DND-41 (cell line): Measurements from ENCODE around the gene SLC24A4.

Experiments used
- ATAC-seq: fragments of 200-7000 bp; cut with Tn5 transposase; 3 replicates; pipeline ENCODE4 v1.9.1; 2021; ENCODE audit warnings: low read depth; ENCODE audit not compliant: insufficient read depth
- DNase-seq: peaks from one replicate; pipeline ENCODE4 v3.0.0-alpha.2; 2020
- H2AFZ ChIP-seq: 2 replicates; pipeline ENCODE4 v1.6.0; 2012; ENCODE audit warnings: low read depth, low read length
- H3K27ac ChIP-seq: 2 replicates; pipeline ENCODE4 v1.5.1; 2012; ENCODE audit warnings: low read length, inconsistent platforms
- H3K27me3 ChIP-seq: fragments of 200-600 bp; sonication (generic); 2 replicates; pipeline ENCODE4 v1.6.0; 2012; ENCODE audit warnings: low read length, mild to moderate bottlenecking, inconsistent platforms; ENCODE audit not compliant: insufficient read depth, poor library complexity
- H3K36me3 ChIP-seq: 2 replicates; pipeline ENCODE4 v1.5.1; 2012; ENCODE audit warnings: low read length, inconsistent platforms; ENCODE audit not compliant: insufficient read depth
- H3K4me1 ChIP-seq: 2 replicates; pipeline ENCODE4 v1.5.1; 2012; ENCODE audit warnings: mild to moderate bottlenecking, low read length; ENCODE audit not compliant: insufficient read depth
- H3K4me2 ChIP-seq: 2 replicates; pipeline ENCODE4 v1.6.0; 2012; ENCODE audit warnings: mild to moderate bottlenecking, moderate library complexity, low read length, inconsistent platforms; ENCODE audit not compliant: insufficient read depth
- H3K4me3 ChIP-seq, 2 experiments: fragments of 200-600 bp in 1 of 2; shearing (Covaris generic) in 1 of 2; 2 replicates each; pipeline ENCODE4 v1.5.1; 2012 to 2016; ENCODE audit warnings: inconsistent platforms in 2 of 2, low read length in 2 of 2, mild to moderate bottlenecking in 2 of 2, low read depth in 1 of 2, moderate library complexity in 1 of 2
- H3K79me2 ChIP-seq: 2 replicates; pipeline ENCODE4 v1.6.0; 2012; ENCODE audit warnings: low read length, inconsistent platforms; ENCODE audit not compliant: insufficient read depth
- H3K9ac ChIP-seq: 2 replicates; pipeline ENCODE4 v1.6.0; 2012; ENCODE audit warnings: low read depth, mild to moderate bottlenecking, inconsistent platforms, low read length, moderate library complexity
- H3K9me3 ChIP-seq: 2 replicates; pipeline ENCODE4 v1.5.1; 2012; ENCODE audit warnings: low read length, moderate library complexity, mild to moderate bottlenecking, inconsistent platforms; ENCODE audit not compliant: insufficient read depth, severe bottlenecking
- H4K20me1 ChIP-seq: 2 replicates; pipeline ENCODE4 v1.6.0; 2012; ENCODE audit warnings: low read length; ENCODE audit not compliant: insufficient read depth
- CTCF ChIP-seq: IDR thresholded peaks from 2 replicates; pipeline ENCODE4 v1.5.1; 2012; ENCODE audit warnings: borderline replicate concordance, low read length, moderate library complexity, mild to moderate bottlenecking; ENCODE audit not compliant: poor library complexity, severe bottlenecking; ENCODE audit errors: extremely low read depth
- EZH2 ChIP-seq: IDR thresholded peaks from 3 replicates; pipeline ENCODE4 v1.6.1; 2012; ENCODE audit warnings: borderline replicate concordance, low read depth, mild to moderate bottlenecking, moderate library complexity, low read length, inconsistent platforms; ENCODE audit not compliant: severe bottlenecking

Gene SLC24A4

GRCh38 chr14:92437309-92437708 is 114.3 kb downstream of the SLC24A4 start:
- Histone ChIP-seq H3K4me2 (no peak overlapping the region), H3K36me3 (no peaks in the 10 kb centered on the region), H3K27ac (no peak overlapping the region), H3K9me3 (no peaks in the 10 kb centered on the region), H2AFZ (no peak overlapping the region), H3K4me3 (no peak overlapping the region), H4K20me1 (no peaks in the 10 kb centered on the region), H3K4me1 (no peaks in the 10 kb centered on the region), H3K27me3 (no peaks in the 10 kb centered on the region), H3K79me2 (no peaks in the 10 kb centered on the region), H3K9ac (no peak overlapping the region)
- TF ChIP-seq EZH2 (no peak), CTCF (no peak)
- DNase-seq = no peak
- ATAC-seq = no peak

- Histone ChIP-seq H4K20me1 (no peaks in the 10 kb centered on the region), H3K36me3 (no peaks in the 10 kb centered on the region), H3K4me1 (no peaks in the 10 kb centered on the region), H3K9ac (no peak overlapping the region), H2AFZ (no peak overlapping the region), H3K27ac (no peak overlapping the region), H3K9me3 (no peaks in the 10 kb centered on the region), H3K79me2 (no peaks in the 10 kb centered on the region), H3K4me3 (no peak overlapping the region), H3K27me3 (no peaks in the 10 kb centered on the region), H3K4me2 (no peak overlapping the region)
- no peak for ATAC-seq
- TF ChIP-seq EZH2 (no peak), CTCF (no peak)
- no peak for DNase-seq
Observed at GRCh38 chr14:92437729-92438285, 114.8 kb downstream of the SLC24A4 start.

- Histone ChIP-seq H3K4me1 (no peaks in the 10 kb centered on the region), H3K4me3 (no peak overlapping the region), H3K36me3 (no peaks in the 10 kb centered on the region), H3K79me2 (no peaks in the 10 kb centered on the region), H3K4me2 (no peak overlapping the region), H3K9ac (no peak overlapping the region), H3K27ac (no peak overlapping the region), H3K9me3 (no peaks in the 10 kb centered on the region), H4K20me1 (no peaks in the 10 kb centered on the region), H2AFZ (no peak overlapping the region), H3K27me3 (no peaks in the 10 kb centered on the region)
- TF ChIP-seq CTCF (no peak), EZH2 (no peak)
- ATAC-seq (no peak), DNase-seq (no peak)
Observed at GRCh38 chr14:92439537-92440344, 116.8 kb downstream of the SLC24A4 start.
